GM18873 (cell line): ENCODE measurements around the gene IGF2.
"Not testable (repeated sequence)": the region's sequence is repeated elsewhere in the genome, so short reads cannot be mapped to it uniquely, and the experiment has no call there.

ENCODE experiments used
- ATAC-seq: cut with Tn5 transposase; IDR thresholded peaks from one replicate; pipeline ENCODE4 v1.9.1; 2021; ENCODE audit warnings: mild to moderate bottlenecking, moderate library complexity, moderate number of reproducible peaks; ENCODE audit not compliant: unreplicated experiment, low FRiP score

Gene IGF2, protein sequence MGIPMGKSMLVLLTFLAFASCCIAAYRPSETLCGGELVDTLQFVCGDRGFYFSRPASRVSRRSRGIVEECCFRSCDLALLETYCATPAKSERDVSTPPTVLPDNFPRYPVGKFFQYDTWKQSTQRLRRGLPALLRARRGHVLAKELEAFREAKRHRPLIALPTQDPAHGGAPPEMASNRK

DNA sequence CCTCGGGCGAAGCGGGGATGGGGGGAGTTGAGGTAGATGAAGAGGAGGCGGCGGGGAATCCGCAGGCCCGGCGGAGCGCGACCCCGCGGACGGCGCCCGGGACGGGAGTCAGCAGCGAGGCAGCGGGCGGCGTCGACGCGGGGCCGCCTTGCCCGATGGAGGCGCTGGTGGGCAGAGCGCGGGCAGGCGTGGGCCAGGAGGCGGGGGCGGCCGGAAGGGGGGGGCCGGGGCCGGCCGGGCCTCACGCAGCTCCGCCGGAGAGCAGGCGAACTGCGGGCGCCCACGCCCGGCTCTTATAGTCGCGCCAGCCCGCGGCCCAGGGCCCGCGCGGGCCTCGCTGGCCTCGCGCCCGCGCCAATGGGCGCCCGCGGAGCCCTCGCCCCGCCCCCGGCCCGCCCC lies at the start of gene IGF2:
IGF2 (minus strand) TSS at position 267 of the 399 bp plus-strand sequence. CDS start 3,866 bp downstream, outside the sequence.
- no peak for ATAC-seq

DNA sequence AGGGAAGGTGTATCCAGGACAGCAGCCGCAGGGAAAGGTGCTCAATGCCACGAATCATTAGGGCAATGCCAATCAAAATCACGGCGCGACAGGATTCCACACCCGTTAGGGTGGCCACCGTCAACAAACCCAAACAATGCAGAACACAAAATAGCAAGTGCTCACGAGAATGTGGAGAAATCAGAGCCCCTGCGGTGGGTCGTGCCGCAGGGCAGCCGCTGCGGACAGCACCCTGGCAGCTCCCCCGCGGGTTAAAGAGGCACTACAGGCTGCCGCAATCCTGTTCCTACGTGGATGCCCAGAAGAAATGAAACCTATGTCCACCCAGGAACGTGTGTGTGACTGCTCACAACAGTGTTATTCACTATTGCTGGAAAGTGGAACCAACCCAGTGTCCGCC lies 49.6 kb upstream of the IGF2 start:
- ATAC-seq = no peak

DNA sequence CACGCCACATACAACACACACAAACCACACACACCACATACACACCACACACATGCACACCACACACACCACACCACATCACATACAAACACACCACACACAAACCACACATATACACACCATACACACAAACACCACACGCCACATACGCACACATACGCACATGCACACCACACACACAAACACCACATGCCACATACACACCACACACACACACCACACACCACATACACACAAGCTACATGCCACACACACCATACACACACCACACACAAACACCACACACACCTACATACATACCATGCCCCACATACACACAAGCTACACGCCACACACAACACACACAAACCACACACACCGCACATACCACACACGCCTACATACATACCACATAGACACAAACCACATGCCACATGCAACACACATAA lies 48.1 kb upstream of the IGF2 start:
- no peak for ATAC-seq

DNA sequence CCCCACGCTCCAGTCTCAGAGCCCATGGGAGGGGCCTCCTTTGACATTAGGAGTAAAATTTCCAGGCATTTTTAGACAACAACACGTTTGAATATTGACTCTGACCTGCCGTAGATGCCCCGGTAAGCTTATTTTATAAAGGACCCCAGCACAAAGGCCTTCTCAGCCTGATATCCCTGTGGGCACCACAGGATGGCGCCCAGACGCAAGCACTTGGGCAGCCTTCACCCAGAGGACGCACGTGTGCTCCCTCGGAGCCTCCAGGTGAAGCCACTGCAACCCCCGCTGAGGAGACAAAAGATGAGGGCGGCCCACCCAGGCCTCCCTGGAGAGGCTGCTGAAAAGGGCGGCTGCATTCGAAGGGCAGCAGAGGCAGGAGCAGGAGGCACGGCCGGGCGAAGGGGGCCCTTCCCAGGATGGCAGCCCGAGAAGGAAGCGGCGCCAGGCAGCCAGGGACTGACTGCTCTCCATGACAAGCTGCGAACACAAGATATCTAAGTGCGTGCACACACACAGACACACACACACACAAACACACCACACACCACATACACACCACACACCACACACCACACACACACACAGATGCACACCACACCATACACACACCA lies 47.6 kb upstream of the IGF2 start:
- no peak for ATAC-seq

DNA sequence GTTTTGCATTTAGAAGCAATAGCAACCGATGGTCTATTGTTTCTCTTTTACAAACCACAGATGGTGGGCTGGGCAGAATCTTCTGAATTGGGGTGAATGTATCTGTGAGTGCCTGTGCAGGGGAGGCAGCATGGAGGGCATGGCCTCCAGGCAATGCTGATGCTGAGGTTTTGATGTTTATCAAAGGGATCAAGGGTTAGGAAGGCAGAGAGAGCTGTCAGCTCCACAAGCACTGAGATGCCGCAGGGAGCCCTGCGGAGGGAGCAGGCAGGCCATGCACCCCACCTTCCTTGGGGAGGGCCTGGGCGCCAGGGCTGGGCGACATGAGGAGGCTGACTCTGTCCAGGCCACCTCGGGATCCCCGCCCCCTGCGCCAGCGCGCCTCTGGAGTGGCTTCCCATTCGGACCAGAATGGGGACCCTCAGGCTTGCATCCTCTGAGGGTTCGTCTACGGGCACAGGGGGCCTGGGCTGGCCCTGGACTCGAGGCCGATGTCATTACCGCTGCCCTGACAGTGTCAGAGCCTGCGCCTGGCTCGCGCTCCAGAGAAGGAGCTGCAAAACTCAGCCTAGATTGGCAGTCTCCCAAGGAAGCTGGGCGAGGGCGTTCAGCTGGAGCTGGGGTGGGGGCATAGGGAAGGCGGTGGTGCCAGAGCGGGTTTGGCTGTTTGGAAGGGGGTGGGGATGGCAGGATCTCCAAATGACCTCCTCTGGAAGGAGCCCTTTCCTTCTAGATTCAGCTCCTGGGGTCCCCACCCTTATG lies 46.3 kb upstream of the IGF2 start:
- ATAC-seq = no peak

DNA sequence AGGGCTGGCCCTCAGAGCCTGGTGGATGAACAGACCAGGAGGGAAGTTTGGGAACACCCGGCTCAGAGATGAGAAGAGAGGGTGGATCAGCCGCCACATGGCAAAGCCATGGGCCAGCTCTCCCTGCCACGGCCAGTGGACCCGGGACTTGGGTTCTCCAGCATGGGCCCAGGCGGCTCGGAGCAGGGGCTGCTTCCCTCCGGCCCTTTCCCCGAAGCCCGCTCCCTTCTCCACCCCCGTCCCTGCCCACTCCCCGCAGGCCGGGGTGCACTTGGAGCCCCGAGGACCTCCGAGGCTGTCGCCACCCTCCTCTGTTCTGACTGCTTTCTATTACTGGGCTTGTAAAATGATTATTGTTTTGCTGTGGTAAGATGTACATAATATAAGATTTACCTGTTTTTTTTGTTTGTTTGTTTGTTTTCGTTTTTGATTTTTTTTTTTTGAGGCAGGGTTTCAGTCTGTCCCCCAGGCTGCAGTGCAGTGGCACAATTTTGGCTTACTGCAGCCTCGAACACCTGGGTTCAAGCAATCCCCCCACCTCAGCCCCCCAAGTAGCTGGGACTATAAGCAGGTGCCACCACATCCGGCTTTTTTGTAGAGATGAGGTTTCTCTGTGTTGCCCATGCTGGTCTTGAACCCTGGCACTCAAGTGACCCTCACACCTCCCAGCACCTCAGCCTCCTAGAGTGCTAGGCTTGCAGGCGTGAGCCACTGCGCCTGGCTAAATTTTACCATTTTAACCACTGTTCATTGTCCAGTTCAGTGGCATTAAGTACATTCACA lies 43.7 kb upstream of the IGF2 start:
- no peak for ATAC-seq

DNA sequence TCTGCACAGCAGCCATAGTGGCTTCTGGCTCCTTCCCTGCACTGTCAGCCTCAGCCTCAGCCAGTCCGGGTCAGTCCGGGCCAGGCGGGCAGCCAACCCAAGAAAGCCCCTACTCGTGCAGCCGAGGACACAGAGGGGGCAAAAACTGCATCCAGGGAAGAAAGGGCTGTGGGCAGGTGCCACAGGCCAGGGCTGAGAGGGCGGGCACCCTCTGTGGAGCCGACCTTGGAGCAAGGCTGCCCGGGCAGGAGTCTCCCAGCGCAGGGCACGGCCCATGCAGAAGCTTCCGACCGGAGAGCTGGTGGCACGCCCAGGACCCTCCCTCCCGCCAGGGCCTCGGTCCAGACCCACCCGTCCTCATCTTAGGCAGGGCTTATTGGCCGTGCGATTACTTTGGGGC lies 42.9 kb upstream of the IGF2 start:
- no peak for ATAC-seq

DNA sequence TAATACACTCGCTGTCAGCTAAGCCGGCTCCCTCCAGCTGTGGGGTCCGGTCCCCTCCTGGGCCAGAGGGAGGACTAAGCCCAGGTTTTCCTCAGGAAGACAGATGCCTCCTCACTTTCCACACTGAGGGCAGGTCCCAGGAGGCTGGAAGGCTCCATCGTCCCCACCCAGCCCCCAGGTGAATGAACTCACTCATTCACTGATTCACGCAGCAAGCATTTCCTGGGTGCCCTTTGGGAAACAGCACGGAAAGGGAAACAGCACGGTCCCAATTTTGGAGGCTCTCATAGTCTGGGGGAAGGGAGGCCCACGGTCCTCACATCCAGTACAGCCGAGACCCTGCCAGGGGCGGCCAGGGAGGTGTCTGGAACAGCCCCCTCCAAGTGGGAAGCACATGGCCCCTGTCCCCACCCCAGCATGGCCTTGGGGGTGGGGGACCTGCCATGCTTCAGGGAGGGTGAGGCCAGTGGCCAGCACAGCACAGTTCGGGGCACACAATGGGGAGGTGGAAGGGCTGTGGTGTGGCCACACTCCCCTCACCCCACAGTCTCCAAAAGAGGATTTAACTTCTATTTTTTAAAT lies 41.7 kb upstream of the IGF2 start:
- ATAC-seq = no peak

DNA sequence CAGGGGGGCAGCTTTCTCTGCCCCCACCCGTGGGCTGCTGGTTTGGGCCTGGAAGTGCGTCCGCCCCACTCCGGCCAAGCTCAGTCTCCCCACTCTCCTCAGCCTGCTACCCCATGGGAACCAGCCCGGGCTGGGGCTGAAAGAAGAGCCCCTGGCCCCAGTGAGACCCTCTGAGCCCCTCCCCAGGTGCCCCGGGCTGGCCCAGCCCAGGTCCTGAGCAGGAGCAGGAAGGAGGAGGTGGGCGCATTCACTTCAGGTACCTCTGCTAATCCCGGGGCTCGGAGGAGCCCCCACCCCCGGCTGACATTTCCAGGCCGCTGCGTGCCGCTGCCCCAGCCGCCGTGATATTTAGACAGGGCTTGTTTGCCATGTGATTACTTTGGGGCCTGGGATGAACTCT lies 41.2 kb upstream of the IGF2 start:
- no peak for ATAC-seq

DNA sequence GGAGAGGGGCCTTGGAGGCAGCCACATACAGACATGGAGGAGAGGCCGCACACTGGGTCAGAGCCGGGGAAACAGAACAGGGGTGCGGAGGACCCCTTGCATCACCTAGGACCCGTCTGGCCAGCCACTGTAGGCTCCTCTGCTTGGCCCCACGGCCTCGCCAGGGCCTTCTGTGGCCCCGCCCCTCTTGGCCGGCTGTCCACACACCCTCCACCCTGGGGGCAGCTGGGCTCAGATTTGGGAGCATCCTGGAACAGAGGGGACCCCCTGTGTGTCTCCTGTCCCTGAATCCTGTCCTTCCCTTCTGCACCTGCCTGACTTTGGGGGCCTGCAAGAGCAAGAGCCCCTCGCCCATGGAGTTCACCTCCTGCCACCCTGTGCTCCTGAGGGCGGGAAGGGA lies 40.3 kb upstream of the IGF2 start:
- no peak for ATAC-seq

DNA sequence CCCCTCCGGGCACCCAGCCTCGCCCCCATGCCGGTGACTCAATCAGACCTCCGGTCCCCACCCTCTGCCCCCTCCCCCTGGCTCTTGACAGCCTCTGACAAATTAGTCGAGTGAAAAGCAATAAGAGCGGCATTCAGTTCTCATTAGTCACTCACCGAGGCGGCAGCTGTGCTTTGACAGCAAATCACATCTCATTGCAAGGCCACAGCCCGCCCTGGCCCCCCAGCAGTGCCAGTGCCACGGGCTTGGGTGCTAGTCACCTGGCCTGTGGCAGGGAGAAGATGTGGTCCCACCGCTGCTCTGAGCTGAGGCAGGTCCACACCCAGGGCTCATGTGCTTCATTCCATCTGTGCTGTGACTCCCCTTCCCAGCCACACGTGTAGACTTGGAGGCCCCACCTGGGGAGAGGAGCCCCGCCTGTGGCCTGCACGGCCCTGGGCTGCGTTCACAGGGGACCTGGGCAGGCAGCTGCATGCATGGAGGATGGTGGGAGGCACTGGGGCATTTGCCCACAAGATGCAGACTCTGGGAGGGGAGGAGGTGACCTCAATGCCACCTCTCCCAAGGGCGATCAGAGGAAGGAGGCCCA lies 39.8 kb upstream of the IGF2 start:
- no peak for ATAC-seq

DNA sequence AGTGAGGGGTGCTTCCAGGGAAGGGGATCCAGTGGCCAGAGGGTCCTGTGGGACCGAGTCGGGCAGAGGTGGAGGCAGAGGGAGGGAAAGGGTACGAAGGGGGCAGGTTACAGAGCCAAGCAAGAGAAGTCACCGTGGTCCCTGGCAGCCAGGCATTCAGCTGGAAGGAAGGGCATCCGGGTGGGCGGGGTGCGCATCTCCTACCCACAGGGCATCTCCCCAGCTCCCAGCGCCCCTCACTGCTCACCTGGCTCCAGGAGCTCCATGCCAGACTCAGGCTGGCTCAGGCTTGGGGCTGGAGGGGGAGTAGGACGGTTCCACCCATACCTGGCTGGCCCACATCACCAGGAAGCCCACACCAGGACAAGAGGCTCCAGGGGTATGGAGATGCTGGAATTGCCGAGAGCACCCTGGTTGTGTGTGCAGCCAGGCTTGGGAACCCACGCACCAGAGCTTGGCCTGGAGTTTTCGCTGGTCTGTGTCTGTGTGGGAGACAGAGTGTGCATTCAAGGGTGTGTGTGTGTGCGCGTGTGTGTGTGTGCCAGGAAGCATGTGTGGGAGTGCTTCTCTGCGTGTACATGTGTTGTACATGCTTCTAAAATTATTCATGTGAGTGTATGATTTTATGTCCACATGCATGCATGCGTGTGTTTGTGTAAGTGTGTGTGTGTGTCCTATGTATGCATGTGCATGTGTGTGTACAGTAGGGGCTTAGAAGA lies 39.0 kb upstream of the IGF2 start:
- not testable (repeated sequence) for ATAC-seq

DNA sequence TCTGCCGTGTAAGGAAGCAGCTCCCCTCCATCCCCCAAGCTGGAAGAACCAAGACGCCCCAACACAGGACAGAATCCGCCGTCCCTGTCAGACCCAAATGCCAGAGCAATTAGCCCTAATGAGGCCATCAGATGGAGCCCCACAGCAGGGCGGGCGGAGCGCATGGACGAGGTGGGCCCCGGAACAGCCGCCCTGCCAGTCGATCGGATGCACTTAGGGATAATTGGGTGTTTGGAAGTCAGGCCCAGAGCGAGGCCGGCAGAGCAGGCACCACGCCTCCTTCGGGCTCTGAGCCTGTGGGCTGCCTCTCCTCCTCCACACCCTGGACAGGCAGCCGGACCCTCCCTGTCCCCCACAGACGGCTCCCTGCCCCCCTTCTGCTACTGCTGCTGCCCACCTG lies 37.9 kb upstream of the IGF2 start:
- no peak for ATAC-seq

DNA sequence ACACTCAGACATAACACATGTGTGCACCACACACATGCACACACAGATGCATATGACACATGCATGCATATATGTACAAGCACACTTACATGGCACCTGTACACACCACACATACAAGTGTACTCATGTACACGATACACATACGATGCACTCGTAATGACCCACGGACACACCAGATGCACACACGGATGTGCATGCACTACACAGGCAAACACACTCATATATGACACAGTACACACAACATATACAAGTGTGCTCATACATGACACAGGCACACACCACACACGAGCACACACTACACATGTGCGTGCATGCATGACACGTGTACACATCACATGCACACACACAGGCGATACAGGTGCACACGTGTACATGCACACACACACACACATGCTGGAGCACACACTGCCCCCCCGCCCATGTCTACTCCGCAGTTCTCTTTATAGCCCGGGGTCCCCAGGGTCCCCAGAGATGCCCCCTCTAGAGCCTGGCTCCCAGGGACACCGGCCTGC lies 37.3 kb upstream of the IGF2 start:
- ATAC-seq = no peak

DNA sequence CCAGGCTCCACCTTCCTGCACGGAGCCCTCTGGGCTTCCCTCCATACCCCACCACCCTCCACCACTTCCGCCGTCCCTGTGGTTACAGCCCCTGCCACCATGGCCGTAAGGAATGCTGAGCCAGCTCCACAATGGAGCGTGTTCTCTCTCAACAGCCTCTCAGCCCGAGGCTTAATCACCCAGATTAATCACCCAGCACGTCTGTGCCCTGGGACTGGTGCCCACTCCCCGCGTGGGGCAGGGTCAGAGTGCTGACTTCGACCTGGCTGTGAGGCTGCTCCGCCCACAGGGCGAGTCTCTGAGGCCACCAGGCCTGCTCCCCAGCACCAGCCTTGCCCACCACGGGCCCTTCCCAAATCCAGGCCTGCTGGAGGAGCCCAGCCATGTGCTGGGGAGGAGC lies 36.5 kb upstream of the IGF2 start:
- no peak for ATAC-seq

DNA sequence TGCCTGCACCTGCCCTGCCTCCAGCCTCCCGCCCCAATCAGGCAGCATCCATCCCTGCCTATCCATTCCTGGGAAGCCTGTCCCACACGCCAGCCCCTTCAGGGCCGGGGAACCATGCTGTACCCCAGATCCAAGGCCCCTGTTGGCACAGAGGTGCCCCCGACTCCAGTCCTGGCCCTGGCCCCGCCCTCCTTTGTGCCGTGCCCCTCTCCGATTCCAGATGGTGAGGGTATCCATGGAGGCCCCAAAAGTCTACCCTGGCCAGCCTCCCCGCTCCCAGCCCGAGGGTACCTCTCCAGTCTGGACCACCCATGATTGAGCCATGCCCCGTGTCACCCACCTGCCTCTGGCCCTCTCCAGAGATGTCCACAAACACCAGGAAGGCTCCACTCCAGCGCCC lies 35.2 kb upstream of the IGF2 start:
- no peak for ATAC-seq

DNA sequence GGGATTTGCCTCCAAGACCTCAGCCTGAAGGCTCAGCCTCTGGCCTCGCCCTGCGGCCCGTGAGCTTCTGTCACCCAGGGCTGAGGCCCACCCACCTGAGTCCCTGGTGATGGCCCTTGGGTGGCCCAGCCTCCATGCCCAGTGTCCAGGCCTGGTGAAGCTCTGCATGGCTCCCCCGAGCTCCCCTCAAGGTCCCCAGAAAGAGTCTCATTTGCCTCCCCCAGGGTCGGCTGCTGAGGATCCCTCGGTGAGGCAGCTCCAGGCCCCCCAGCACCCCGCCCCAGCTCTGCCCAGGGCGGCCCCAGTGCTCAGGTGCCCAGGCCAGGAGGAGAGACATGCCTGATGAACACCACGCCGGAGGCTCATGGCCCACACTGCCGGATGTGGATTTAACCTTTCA lies 34.6 kb upstream of the IGF2 start:
- no peak for ATAC-seq

DNA sequence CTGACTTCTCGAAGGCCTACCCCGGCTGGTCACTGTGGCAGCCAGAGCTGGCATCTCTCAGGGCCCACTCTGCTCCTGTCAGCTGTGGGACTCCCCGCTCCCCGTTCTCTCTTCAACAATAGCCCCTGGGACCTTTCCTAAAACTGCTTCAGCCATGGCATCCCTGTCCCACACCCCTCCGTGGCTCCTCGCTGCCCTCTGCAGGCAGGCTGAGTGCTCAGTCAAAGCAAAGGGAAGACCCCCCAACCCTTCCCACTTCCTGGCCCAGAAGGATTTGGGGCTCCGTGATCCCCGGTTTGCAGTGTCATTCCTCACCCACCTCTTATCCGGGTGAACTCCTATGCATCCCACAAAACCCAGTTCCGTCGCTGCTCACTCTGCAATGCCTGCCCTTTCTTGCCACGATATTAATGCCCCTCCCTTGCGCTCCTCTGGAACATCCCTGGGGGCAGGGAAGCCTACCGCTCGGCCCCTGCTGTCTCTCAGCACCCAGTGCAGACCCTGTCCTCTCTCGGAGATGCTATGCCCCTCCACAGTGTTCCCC lies 34.0 kb upstream of the IGF2 start:
- no peak for ATAC-seq

DNA sequence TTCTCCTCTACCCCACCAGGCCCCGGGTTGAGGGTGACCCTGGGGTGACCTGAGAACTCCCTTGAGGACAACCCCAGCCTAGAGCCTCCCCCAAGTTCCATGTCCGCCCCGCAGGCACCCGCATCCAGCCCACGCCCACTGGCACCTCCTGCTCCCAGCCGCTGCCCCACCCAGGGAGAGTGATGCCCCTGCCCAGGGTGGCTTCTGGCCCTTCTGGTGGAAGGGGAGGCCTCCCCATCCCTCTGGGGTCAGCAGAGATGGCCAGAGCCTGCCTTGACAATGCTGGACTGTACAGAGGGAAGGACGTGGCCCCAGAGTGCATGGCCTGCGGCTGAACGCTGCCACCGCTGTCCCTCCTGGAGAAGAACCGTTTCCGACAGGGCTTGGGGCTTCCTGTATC lies 33.5 kb upstream of the IGF2 start:
- ATAC-seq = no peak
